RWPE2 (cell line): ENCODE measurements around the gene GLB1L.

Experiments used
- ATAC-seq: fragments of 200-7000 bp; cut with Tn5 transposase; 3 replicates; pipeline ENCODE4 v1.9.1; 2021; ENCODE audit warnings: low read depth
- DNase-seq: peaks from one replicate; pipeline ENCODE4 v3.0.0-alpha.2; 2020; ENCODE audit warnings: low spot score
- H3K27ac ChIP-seq: fragments of 450-650 bp; 2 replicates; pipeline ENCODE4 v1.5.1; 2017; ENCODE audit warnings: mild to moderate bottlenecking; ENCODE audit not compliant: poor library complexity, severe bottlenecking
- H3K27me3 ChIP-seq: fragments of 250-450 bp; sonication (Bioruptor Pico); 2 replicates; pipeline ENCODE4 v1.5.1; 2021; ENCODE audit warnings: mild to moderate bottlenecking, moderate library complexity; ENCODE audit not compliant: insufficient read depth, poor library complexity, severe bottlenecking
- H3K36me3 ChIP-seq: fragments of 250-450 bp; sonication (Bioruptor Pico); 2 replicates; pipeline ENCODE4 v1.5.1; 2020; ENCODE audit warnings: low read depth, mild to moderate bottlenecking, moderate library complexity
- H3K4me1 ChIP-seq: fragments of 250-450 bp; sonication (Bioruptor Pico); 2 replicates; pipeline ENCODE4 v1.5.1; 2021; ENCODE audit warnings: mild to moderate bottlenecking, moderate library complexity; ENCODE audit not compliant: insufficient read depth, poor library complexity, severe bottlenecking
- H3K4me3 ChIP-seq: fragments of 250-450 bp; sonication (Bioruptor Pico); 2 replicates; pipeline ENCODE4 v1.5.1; 2021; ENCODE audit warnings: mild to moderate bottlenecking, moderate library complexity; ENCODE audit not compliant: severe bottlenecking
- H3K9me3 ChIP-seq: fragments of 250-450 bp; sonication (Bioruptor Pico); 2 replicates; pipeline ENCODE4 v1.5.1; 2021; ENCODE audit warnings: mild to moderate bottlenecking, moderate library complexity; ENCODE audit not compliant: severe bottlenecking
- TF ChIP-seq, protein P1 (sequence below): fragments of 450-650 bp; IDR thresholded peaks from one replicate; pipeline ENCODE4 v1.5.1; 2017; ENCODE audit warnings: mild to moderate bottlenecking, moderate library complexity; ENCODE audit not compliant: poor library complexity, severe bottlenecking

Gene GLB1L

DNA sequence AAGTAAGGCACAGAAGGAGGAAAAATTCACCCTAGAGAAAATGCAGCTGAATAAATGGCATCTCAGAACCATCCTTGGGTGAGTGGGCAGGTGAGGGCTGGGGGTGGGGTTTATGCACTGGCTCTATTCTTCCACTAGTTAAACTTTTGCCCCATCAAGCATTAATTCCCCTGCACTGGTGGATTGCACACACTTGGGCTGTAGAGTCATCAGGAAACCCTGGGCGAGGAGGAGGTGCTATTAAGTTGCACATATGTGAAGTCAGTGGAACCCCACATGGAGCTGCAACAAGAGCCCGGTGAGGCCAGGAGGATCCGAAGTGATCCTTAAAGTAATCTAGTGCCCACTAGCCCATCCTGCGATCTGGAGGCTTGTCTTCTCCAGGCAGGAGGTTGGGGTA is 27.1 kb upstream of the GLB1L start:
- Histone ChIP-seq H3K4me1 (peaks cover 44% of the 10 kb centered on the region), H3K4me3 (no peak overlapping the region), H3K9me3 (no peaks in the 10 kb centered on the region), H3K27me3 (no peaks in the 10 kb centered on the region), H3K36me3 (no peaks in the 10 kb centered on the region), H3K27ac (peak overlapping the region; percentile 100)
- TF ChIP-seq, protein P1, sequence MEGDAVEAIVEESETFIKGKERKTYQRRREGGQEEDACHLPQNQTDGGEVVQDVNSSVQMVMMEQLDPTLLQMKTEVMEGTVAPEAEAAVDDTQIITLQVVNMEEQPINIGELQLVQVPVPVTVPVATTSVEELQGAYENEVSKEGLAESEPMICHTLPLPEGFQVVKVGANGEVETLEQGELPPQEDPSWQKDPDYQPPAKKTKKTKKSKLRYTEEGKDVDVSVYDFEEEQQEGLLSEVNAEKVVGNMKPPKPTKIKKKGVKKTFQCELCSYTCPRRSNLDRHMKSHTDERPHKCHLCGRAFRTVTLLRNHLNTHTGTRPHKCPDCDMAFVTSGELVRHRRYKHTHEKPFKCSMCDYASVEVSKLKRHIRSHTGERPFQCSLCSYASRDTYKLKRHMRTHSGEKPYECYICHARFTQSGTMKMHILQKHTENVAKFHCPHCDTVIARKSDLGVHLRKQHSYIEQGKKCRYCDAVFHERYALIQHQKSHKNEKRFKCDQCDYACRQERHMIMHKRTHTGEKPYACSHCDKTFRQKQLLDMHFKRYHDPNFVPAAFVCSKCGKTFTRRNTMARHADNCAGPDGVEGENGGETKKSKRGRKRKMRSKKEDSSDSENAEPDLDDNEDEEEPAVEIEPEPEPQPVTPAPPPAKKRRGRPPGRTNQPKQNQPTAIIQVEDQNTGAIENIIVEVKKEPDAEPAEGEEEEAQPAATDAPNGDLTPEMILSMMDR: no peak
- DNase-seq (no peak), ATAC-seq (no peak)

- Histone ChIP-seq H3K27ac (no peak overlapping the region), H3K9me3 (no peaks in the 10 kb centered on the region), H3K36me3 (no peaks in the 10 kb centered on the region), H3K4me1 (peaks cover 40% of the 10 kb centered on the region), H3K4me3 (no peak overlapping the region), H3K27me3 (no peaks in the 10 kb centered on the region)
- TF ChIP-seq, protein P1: no peak
- ATAC-seq (no peak), DNase-seq (no peak)
These were observed 25.8 kb upstream of the GLB1L start for GRCh38 chr2:219271021-219271420.

DNA sequence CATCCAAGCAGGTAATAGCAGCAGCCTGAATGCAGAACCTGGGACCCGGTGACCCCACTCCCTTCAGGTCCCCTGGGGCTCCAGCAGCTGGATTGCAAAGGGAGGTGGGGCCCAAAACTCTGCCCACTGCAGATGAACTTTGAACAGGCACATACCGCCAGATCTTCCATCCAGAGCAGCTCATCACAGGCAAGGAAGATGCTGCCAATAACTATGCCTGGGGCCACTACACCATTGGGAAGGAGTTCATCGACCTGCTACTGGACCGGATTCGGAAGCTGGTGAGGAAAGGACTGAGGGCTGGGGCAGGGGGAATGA is 24.8 kb upstream of the GLB1L start:
- peaks cover 34% of the 10 kb centered on the region for H3K4me1 ChIP-seq
- H3K4me3 ChIP-seq: no peak overlapping the region
- no peaks in the 10 kb centered on the region for H3K9me3 ChIP-seq
- TF ChIP-seq, protein P1: no peak
- H3K36me3 ChIP-seq: no peaks in the 10 kb centered on the region
- no peaks in the 10 kb centered on the region for H3K27me3 ChIP-seq
- DNase-seq (no peak), ATAC-seq (no peak)
- H3K27ac ChIP-seq: peak overlapping the region; percentile 37

DNA sequence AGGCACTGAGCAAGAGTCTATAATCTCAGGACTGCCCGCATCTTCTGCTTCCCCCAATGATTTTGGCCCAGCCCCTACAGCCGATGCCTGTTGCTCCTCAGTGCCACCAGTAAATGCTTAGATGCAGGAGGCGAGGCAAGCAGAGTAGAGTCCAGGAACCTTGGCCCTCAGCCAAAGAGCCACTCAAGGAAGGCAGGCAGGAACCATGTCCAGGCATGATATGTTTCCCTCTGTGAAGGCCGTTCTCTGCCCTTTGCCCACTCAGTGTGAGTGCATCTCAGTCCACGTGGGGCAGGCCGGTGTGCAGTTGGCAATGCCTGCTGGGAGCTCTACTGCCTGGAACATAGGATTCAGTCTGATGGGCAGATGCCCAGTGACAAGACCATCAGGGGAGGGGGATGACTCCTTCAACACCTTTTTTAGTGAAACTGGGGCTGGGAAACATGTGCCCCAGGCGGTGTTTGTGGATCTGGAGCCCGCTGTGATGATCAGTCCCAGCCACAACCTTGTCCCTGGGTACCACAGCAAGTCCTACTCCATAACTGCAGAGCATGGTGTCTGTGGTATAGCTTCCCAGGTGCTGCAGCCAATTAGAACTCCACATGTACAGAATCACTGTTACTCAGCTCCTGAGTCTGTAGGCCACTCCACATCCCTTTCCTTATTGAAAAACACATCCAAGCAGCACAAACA is 24.3 kb upstream of the GLB1L start:
- H3K9me3 ChIP-seq: no peaks in the 10 kb centered on the region
- peaks cover 29% of the 10 kb centered on the region for H3K4me1 ChIP-seq
- H3K4me3 ChIP-seq: no peak overlapping the region
- DNase-seq (no peak), ATAC-seq (no peak)
- no peaks in the 10 kb centered on the region for H3K36me3 ChIP-seq
- H3K27ac ChIP-seq: peak overlapping the region; percentile 37
- TF ChIP-seq, protein P1: no peak
- no peaks in the 10 kb centered on the region for H3K27me3 ChIP-seq

- Histone ChIP-seq H3K9me3 (no peaks in the 10 kb centered on the region), H3K4me3 (no peak overlapping the region), H3K27ac (peak overlapping the region; percentile 37), H3K36me3 (no peaks in the 10 kb centered on the region), H3K4me1 (peaks cover 17% of the 10 kb centered on the region), H3K27me3 (no peaks in the 10 kb centered on the region)
- DNase-seq (no peak), ATAC-seq (no peak)
- TF ChIP-seq, protein P1: no peak
These were observed 23.1 kb upstream of the GLB1L start for GRCh38 chr2:219268294-219268693.
